Midbrain (tissue), 1 donor: ENCODE measurements around the gene IL17RE.
"Not testable (repeated sequence)": the region's sequence is repeated elsewhere in the genome, so short reads cannot be mapped to it uniquely, and the experiment has no call there.

ENCODE experiments used
- DNase-seq: peaks from one replicate; lab custom pipeline; 2025; lab: John Stamatoyannopoulos, UW

IL17RE gene

GRCh38 chr3:9879830-9880549 lies 22.7 kb upstream of the IL17RE start, which contains the start of gene CIDEC:
CIDEC (minus strand) TSS chr3:9880253; CDS start chr3:9878486, 1,767 bp downstream.
- no peak for DNase-seq

- no peak for DNase-seq
Observed at GRCh38 chr3:9881441-9881840, 21.2 kb upstream of the IL17RE start.

GRCh38 chr3:9883706-9884554 lies 18.7 kb upstream of the IL17RE start:
- DNase-seq: no peak

GRCh38 chr3:9884555-9885165 lies 18.0 kb upstream of the IL17RE start:
- no peak for DNase-seq

- DNase-seq: no peak
Observed at GRCh38 chr3:9886328-9886727, 16.3 kb upstream of the IL17RE start.

GRCh38 chr3:9887480-9887879 lies 15.2 kb upstream of the IL17RE start:
- DNase-seq: no peak

GRCh38 chr3:9888540-9888939 lies 14.1 kb upstream of the IL17RE start:
- DNase-seq: no peak

- no peak for DNase-seq
Observed at GRCh38 chr3:9889405-9889804, 13.2 kb upstream of the IL17RE start.

GRCh38 chr3:9890249-9891071 lies 12.2 kb upstream of the IL17RE start, which contains the start of gene JAGN1:
JAGN1 (plus strand) TSS chr3:9890610; CDS start chr3:9890723, 113 bp downstream.
- DNase-seq: peak; percentile 93

- DNase-seq: no peak
Observed at GRCh38 chr3:9891072-9891622, 11.5 kb upstream of the IL17RE start.

GRCh38 chr3:9893739-9894138 lies 8.9 kb upstream of the IL17RE start:
- DNase-seq: no peak

GRCh38 chr3:9895715-9896114 lies 6.9 kb upstream of the IL17RE start:
- DNase-seq: not testable (repeated sequence)

GRCh38 chr3:9896755-9897407 lies 5.8 kb upstream of the IL17RE start:
- not testable (repeated sequence) for DNase-seq

- DNase-seq: no peak
Observed at GRCh38 chr3:9897408-9898372, 5.0 kb upstream of the IL17RE start.

GRCh38 chr3:9898467-9899241 lies 4.0 kb upstream of the IL17RE start:
- no peak for DNase-seq

- DNase-seq: no peak
Observed at GRCh38 chr3:9899289-9899791, 3.3 kb upstream of the IL17RE start.

GRCh38 chr3:9900965-9901415 lies 1.7 kb upstream of the IL17RE start:
- not testable (repeated sequence) for DNase-seq

- no peak for DNase-seq
Observed at GRCh38 chr3:9901967-9902366, 681 bp upstream of the IL17RE start.

GRCh38 chr3:9903238-9903624 lies 583 bp downstream of the IL17RE start:
- no peak for DNase-seq
